GM19035 (cell line): ENCODE results near the gene NRXN3.

Experiments
- ATAC-seq: cut with Tn5 transposase; IDR thresholded peaks from one replicate; pipeline ENCODE4 v1.9.1; 2021; ENCODE audit not compliant: unreplicated experiment

The NRXN3 gene

DNA sequence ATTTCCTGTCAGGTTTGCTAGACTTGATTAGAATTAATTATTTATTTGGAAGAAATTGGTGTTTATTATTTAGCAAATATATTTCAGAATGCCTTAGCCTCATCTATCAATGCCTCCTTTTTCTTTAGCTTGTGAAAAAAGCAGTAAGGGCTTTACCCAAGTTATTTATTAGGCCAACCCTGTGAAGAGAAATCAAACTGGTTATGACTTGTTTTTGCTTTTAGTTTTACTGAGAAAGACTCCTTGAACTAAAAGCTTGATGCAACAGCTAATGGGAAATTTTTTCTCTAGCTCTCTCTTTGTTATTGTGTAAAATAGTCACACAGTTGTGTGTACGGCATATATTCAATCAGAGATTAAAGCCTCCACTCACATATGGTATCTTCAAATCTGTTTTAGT is 1734.3 kb downstream of the NRXN3 start:
- ATAC-seq, result no peak

DNA sequence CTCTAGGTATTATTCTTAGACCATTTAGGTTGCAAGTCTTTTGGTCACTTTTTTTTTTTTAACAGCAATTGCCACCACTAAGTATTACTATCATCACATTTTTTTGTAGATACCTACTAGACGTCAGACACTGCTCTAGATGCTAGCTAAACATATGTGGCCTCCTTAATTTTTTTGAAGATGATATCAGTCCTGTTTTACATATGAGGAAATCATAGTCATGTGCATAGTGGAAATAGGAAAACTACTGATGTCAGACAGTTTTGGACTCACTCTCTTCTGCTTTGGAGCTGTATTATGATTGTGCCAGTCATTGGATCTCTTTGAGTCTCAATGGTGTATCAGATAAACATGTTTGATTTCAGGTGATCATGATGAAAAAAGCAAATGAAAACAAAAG is 1736.8 kb downstream of the NRXN3 start:
- ATAC-seq, result no peak

DNA sequence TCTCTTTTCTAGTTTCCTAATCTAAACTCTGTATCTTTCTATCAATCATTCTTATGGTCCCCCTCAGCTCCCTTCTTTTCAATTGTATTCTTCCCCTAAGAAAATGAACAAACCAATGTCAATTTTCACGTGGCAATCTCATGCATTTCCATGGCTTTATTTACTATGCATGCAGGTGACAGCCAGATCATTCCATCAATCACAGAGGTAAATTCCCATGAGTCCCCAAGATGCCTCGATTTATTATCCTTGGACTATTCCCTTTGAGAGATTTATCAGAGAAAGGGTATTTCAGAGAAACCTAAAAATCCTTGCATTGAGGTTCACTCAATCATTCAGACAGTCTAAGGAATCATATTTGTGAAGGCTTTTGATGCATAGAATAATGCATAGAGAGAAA is 1739.9 kb downstream of the NRXN3 start:
- ATAC-seq, result no peak

DNA sequence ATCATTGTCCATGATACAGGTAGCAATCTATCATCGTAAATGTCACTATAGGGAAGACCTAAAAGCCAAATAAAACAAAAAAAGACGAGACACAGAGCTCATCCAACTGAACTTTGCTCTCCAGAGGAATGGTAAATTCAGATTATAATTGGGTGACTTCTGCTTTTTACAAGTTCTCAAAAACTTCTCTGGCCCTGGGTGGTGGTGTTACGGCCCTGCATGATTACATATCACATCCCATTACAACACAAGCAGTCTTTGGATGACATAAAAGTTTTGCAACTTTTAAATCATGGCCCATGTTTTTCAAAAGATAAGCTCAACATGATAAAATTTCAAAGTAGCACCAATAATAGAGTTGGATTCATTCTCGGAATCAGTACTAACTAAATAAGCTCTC is 1741.6 kb downstream of the NRXN3 start:
- ATAC-seq, result no peak

DNA sequence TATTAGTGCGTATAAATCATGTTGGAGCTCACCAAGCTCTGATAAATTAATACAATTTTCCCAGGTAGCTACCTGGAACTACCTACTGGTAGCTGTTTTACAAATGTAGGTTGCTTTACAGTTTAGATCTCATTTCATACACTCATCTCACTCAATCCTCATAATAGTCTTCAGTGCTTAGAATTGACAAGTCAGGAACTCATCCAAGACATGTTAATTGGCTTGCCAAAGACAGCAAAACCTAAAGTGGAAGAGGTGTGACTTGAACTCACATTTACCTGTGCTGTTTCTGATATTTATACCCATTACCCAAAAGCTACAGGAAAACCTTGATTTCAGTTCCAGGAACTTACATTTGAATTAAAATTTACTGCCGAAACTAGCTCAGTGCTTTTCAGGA is 1744.4 kb downstream of the NRXN3 start:
- ATAC-seq, result no peak

DNA sequence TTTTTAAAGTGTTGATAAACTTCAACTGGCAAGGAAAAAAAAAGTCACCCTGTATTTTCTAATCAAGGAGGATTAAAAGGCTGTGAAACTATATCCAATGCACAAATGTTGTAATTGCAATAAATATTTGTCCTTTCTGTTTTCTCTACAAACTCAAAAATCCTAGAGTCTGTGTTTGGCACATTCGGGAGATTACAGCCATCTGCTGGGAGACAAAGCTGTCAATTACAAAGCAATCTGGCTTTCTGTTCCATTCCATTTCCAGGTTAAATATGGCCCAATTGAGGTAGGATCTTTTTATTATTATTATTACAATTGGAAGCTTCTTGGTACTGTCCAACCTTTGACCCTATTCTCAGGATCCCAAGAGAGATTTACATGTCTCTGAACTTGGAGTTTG is 1745.2 kb downstream of the NRXN3 start:
- no peak for ATAC-seq

DNA sequence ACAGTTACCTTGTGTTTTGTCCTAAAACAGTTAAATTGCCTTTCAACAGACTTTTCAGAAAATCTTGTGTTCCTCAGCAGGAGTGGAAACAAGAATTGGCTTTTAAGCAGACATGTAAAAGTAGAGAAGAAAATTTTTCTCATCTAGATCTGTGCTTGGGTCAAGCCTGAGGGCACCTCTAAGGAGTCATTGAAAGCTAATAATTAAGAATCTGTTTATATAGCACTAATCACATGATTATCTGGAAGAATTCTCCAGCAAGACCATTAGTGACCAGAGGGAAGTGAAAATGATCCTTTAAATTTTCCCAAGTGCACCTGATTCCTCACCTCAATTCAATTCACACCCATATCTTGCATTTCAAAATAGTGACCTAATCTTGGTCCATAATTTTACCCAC is 1746.1 kb downstream of the NRXN3 start:
- no peak for ATAC-seq

DNA sequence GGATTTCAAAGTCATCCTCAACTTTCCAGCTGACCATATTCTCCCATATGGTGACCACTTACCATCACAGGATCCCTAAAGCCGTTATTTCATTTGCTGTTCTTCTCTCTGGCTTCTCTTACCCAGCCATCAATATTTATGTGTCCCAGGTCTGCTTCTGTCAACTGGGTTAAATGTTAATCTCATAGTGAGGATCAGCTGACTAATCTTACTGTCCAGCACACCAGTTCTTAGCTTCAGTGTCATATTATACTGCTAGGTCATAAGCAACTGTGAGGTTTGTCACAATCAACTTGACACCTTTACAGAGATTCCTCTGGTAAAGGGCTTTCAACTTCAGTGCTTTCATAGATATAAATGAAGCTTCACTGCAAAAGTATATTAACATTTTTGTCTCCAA is 1746.7 kb downstream of the NRXN3 start:
- ATAC-seq, result no peak
